Esophagus squamous epithelium (tissue), 5 donors: ENCODE results near the gene ZGPAT. TPM values are rescaled to one million over a fixed set of nuclear protein-coding genes. Genes with fewer than 3 reads are reported as not detected.
"Not testable (repeated sequence)": the region's sequence is repeated elsewhere in the genome, so short reads cannot be mapped to it uniquely, and the experiment has no call there.

Experiments
- DNase-seq: peaks from one replicate; lab custom pipeline; 2025; lab: John Stamatoyannopoulos, UW
- H3K27ac ChIP-seq, 4 donors: fragments of 200-600 bp; sonication (generic); one replicate each; pipeline ENCODE4 v1.5.1; 2016 to 2019; ENCODE audit warnings: mild to moderate bottlenecking in 1 of 4
- H3K27me3 ChIP-seq, 4 donors: fragments of 200-600 bp; sonication (generic); 1 replicate in 3 of 4; 2 replicates in 1 of 4; pipeline versions ENCODE4 v1.5.1 to v1.6.0; 2017 to 2021; ENCODE audit warnings: antibody characterized with exemption in 1 of 4
- H3K36me3 ChIP-seq, 3 donors: fragments of 200-600 bp; sonication (generic); one replicate each; pipeline ENCODE4 v1.5.1; 2016 to 2019
- H3K4me1 ChIP-seq, 3 donors: fragments of 200-600 bp; sonication (generic); one replicate each; pipeline ENCODE4 v1.5.1; 2017 to 2019
- H3K4me3 ChIP-seq, 4 donors: fragments of 200-600 bp; sonication (generic); 1 replicate in 3 of 4; 2 replicates in 1 of 4; pipeline ENCODE4 v1.5.1; 2016 to 2019; ENCODE audit warnings: mild to moderate bottlenecking in 2 of 4, moderate library complexity in 1 of 4
- H3K9me3 ChIP-seq, 3 donors: fragments of 200-600 bp; sonication (generic); one replicate each; pipeline ENCODE4 v1.5.1; 2016 to 2019
- CTCF ChIP-seq, 6 experiments: fragments of 450-650 bp in 4 of 6; fragments of 200-600 bp in 2 of 6; sonication (generic) in 2 of 6; IDR thresholded peaks; one replicate each; pipeline ENCODE4 v1.5.1; 2016 to 2019; ENCODE audit warnings: antibody characterized with exemption in 6 of 6, mild to moderate bottlenecking in 4 of 6, moderate library complexity in 4 of 6
- POLR2A ChIP-seq, 4 donors: fragments of 450-650 bp; IDR thresholded peaks; one replicate each; pipeline ENCODE4 v1.6.1; 2017; ENCODE audit warnings: antibody characterized with exemption in 4 of 4, mild to moderate bottlenecking in 4 of 4, moderate library complexity in 3 of 4
- WGBS, 2 donors: methylation state at CpG; one replicate each; pipeline ENCODE4 v1.1.5; 2018; 5-methylcytosine and 5-hydroxymethylcytosine counted together
- intact Hi-C: fragments of 100-400 bp; cut with DNase I; formaldehyde crosslinking; loops from one replicate; pipeline ENCODE4 v1.15.0; 2022
- total RNA-seq, 4 donors: library from RNA; depleted of rRNA; stranded (reverse); fragments of >200 nt; gene quantifications; one replicate each; pipeline ENCODE4 v1.1.0, GENCODE V29; 2016
- donor health status: DM: yes; HTN: yes; CAD: no.

Gene ZGPAT
- total RNA-seq, 4 donors from 2014 or later = 25.4 to 31.9 (median 28.3) TPM

DNA sequence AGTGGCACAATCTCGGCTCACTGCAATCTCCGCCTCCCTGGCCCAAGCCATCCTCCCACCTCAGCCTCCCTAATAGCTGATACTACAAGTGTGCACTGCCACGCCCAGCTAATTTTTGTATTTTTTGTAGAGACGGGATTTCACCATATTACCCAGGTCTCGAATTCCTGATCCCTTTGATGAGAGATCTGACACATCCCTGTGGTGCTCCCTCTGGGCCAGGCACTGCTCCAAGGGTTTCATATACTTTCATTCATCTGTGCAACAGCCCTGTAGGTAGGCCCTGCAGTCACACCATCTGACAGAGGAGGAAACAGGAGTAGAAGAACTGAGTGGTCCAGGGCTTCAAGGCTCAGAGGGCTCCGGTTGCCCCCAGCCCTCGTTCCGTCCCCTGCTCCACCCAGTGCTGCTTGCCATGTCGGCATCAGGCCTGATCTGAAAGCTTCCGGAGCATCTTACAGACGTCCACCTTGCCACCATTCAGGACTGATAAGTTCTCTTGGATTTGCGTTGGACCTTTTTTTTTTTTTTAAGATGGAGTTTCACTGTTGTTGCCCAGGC, 3.3 kb downstream of the ZGPAT start:
- Histone ChIP-seq H3K9me3 (peaks cover 0 to 14% (median 7%) of the 10 kb centered on the region in 3 donors), H3K27me3 (no peaks in the 10 kb centered on the region), H3K36me3 (peaks cover 0 to 76% (median 12%) of the 10 kb centered on the region in 3 donors), H3K4me3 (no peak overlapping the region), H3K4me1 (peaks cover 20 to 36% (median 21%) of the 10 kb centered on the region in 3 donors), H3K27ac (no peak overlapping the region)
- intact Hi-C loops = no loop called here
- no peak for DNase-seq
- 78 to 79% methylated on average over 12 of the region's 12 CpGs for WGBS, 2 donors
- TF ChIP-seq CTCF (IDR thresholded peaks at IDR 0.05) (no peak), POLR2A (IDR thresholded peaks at IDR 0.05) (no peak)

DNA sequence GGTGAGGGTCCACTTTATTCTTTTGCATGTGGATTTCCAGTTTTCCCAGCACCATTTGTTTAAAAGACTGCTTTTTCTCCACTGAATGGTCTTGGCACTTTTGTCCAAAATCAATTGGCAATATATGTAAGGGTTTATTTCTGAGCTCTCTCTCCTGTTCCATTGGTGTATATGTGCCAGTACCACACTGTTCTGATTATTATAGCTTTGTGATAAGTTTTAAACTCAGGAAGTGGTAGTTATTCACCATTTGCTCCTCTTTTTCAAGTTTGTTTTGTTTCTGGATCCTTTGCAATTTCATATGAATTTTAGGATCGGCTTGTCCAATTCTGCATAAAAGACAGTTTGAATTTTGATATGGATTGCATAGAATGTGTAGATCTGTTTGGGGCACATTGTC, 4.4 kb downstream of the ZGPAT start:
- no peak overlapping the region for H3K27ac ChIP-seq
- WGBS, 2 donors = 92 to 100% methylated on average over 1 of the region's 1 CpG
- TF ChIP-seq POLR2A (IDR thresholded peaks at IDR 0.05) (no peak), CTCF (IDR thresholded peaks at IDR 0.05) (no peak)
- peaks cover 0 to 82% (median 9%) of the 10 kb centered on the region in 3 donors for H3K36me3 ChIP-seq
- H3K27me3 ChIP-seq = no peaks in the 10 kb centered on the region
- no peak overlapping the region for H3K4me3 ChIP-seq
- intact Hi-C loops = no loop called here
- DNase-seq = no peak
- peaks cover 0 to 14% (median 7%) of the 10 kb centered on the region in 3 donors for H3K9me3 ChIP-seq
- H3K4me1 ChIP-seq = peaks cover 10 to 25% (median 14%) of the 10 kb centered on the region in 3 donors

- intact Hi-C loops = no loop called here
- Histone ChIP-seq H3K4me1 (peaks cover 0 to 7% (median 0%) of the 10 kb centered on the region in 3 donors), H3K27me3 (no peaks in the 10 kb centered on the region), H3K27ac (no peak overlapping the region), H3K36me3 (peaks cover 0 to 99% (median 16%) of the 10 kb centered on the region in 3 donors), H3K9me3 (peaks cover 0 to 29% (median 19%) of the 10 kb centered on the region in 3 donors), H3K4me3 (no peak overlapping the region)
- 95 to 96% methylated on average over 5 of the region's 5 CpGs for WGBS, 2 donors
- DNase-seq = no peak
- TF ChIP-seq POLR2A (IDR thresholded peaks at IDR 0.05) (no peak), CTCF (IDR thresholded peaks at IDR 0.05) (no peak)
Observed at GRCh38 chr20:63714858-63715257, 7.0 kb downstream of the ZGPAT start.

GRCh38 chr20:63718996-63719395, 11.2 kb downstream of the ZGPAT start:
- intact Hi-C loops = no loop called here
- Histone ChIP-seq H3K9me3 (peaks cover 0 to 29% (median 19%) of the 10 kb centered on the region in 3 donors), H3K36me3 (peaks cover 0 to 96% (median 20%) of the 10 kb centered on the region in 3 donors), H3K27ac (no peak overlapping the region), H3K4me1 (no peaks in the 10 kb centered on the region), H3K27me3 (no peaks in the 10 kb centered on the region), H3K4me3 (no peak overlapping the region)
- 98 to 100% methylated on average over 2 of the region's 2 CpGs for WGBS, 2 donors
- TF ChIP-seq POLR2A (IDR thresholded peaks at IDR 0.05) (no peak), CTCF (IDR thresholded peaks at IDR 0.05) (no peak)
- no peak for DNase-seq

DNA sequence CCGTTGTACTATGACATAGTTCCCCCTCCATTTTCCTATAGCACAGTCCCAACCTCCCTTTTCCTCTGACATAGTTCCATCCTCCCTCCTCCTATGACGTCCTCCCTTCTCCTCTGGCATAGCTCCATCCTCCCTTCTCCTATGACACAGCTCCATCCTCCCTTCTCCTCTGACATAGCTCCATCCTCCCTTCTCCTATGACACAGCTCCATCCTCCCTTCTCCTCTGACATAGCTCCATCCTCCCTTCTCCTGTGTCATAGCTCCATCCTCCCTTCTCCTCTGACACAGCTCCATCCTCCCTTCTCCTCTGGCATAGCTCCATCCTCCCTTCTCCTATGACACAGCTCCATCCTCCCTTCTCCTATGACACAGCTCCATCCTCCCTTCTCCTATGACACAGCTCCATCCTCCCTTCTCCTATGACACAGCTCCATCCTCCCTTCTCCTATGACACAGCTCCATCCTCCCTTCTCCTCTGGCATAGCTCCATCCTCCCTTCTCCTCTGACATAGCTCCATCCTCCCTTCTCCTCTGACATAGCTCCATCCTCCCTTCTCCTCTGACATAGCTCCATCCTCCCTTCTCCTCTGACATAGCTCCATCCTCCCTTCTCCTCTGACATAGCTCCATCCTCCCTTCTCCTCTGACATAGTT, 15.3 kb downstream of the ZGPAT start:
- not testable (repeated sequence) for DNase-seq
- peaks cover 0 to 86% (median 7%) of the 10 kb centered on the region in 3 donors for H3K36me3 ChIP-seq
- WGBS, 2 donors = 68 to 84% methylated on average over 2 of the region's 2 CpGs

DNA sequence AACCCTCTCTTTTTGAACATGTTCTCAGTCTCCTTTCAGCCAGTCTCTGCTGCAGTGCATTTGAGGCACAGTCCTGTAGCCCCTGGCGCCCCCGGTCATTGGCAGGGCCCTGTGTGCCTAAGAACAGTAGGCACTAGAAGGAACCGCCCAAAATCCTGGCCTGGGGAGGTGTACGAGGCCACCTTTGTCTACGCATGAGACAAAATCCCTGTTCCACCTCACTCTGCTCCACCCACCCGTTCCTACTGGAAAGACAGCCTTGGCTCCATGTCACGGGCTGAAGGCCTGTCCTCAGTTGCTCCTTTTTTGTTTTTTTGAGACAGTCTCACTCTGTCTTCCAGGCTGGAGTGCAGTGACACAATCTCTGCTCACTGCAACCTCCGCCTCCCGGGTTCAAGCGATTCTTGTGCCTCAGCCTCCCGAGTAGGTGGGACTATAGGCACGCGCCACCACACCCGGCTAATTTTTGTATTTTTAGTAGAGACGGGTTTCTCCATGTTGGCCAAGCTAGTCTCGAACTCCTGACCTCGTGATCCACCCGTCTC, 22.4 kb downstream of the ZGPAT start:
- Histone ChIP-seq H3K4me1 (peaks cover 0 to 17% (median 5%) of the 10 kb centered on the region in 3 donors), H3K36me3 (peaks cover 0 to 61% (median 13%) of the 10 kb centered on the region in 3 donors), H3K27ac (peak overlapping the region in 1 of 4 donors; percentile 18)
- 80 to 88% methylated on average over 8 to 18 of the region's 18 CpGs for WGBS, 2 donors
- H3K9me3 ChIP-seq, DNase-seq, H3K27me3 ChIP-seq, intact Hi-C loops, H3K4me3 ChIP-seq: not testable (repeated sequence)

More for the DNA sequence above, 15.3 kb downstream of the ZGPAT start:
- H3K4me3 ChIP-seq, intact Hi-C loops, H3K27me3 ChIP-seq, H3K4me1 ChIP-seq, H3K27ac ChIP-seq: not testable (repeated sequence)
- H3K9me3 ChIP-seq = peaks cover 0 to 34% (median 28%) of the 10 kb centered on the region in 3 donors
